SK-N-SH treated with all-trans-retinoic acid at 6 μM for 48 hours (cell line): ENCODE results near the gene SOHLH1.

Experiments
- ARNTL ChIP-seq: fragments of 450-650 bp; formaldehyde crosslinking; IDR thresholded peaks from 2 replicates; pipeline ENCODE4 v1.5.0; 2020; ENCODE audit warnings: low read depth, mild to moderate bottlenecking, moderate library complexity, borderline replicate concordance
- BACH2 ChIP-seq: fragments of 250-450 bp; sonication (Bioruptor Pico); IDR thresholded peaks from 2 replicates; pipeline ENCODE4 v1.9.0; 2021; ENCODE audit warnings: mild to moderate bottlenecking, borderline replicate concordance
- CSDC2 ChIP-seq: fragments of 250-450 bp; sonication (Bioruptor Pico); IDR thresholded peaks from 2 replicates; pipeline ENCODE4 v1.5.0; 2020; ENCODE audit warnings: mild to moderate bottlenecking, moderate library complexity
- GLIS3 ChIP-seq: fragments of 250-450 bp; sonication (Bioruptor Pico); IDR thresholded peaks from 2 replicates; pipeline ENCODE4 v1.5.0; 2020; ENCODE audit warnings: mild to moderate bottlenecking, moderate library complexity
- OSR1 ChIP-seq: fragments of 250-450 bp; sonication (Bioruptor Pico); IDR thresholded peaks from 2 replicates; pipeline ENCODE4 v1.8.0; 2022; ENCODE audit warnings: moderate library complexity, mild to moderate bottlenecking, inconsistent platforms
- RARB ChIP-seq: fragments of 250-450 bp; sonication (Bioruptor Pico); IDR thresholded peaks from 2 replicates; pipeline ENCODE4 v1.8.0; 2021; ENCODE audit warnings: mild to moderate bottlenecking, moderate library complexity
- TOX ChIP-seq: fragments of 250-450 bp; sonication (Bioruptor Pico); IDR thresholded peaks from 2 replicates; pipeline ENCODE4 v1.8.0; 2021; ENCODE audit warnings: mild to moderate bottlenecking, moderate library complexity, borderline replicate concordance
- ZFP3 ChIP-seq: fragments of 250-450 bp; sonication (Bioruptor Pico); IDR thresholded peaks from 2 replicates; pipeline ENCODE4 v1.5.0; 2020; ENCODE audit warnings: mild to moderate bottlenecking, moderate library complexity
- ZFP30 ChIP-seq: fragments of 450-650 bp; formaldehyde crosslinking; IDR thresholded peaks from 2 replicates; pipeline ENCODE4 v1.5.0; 2022; ENCODE audit warnings: mild to moderate bottlenecking, moderate library complexity
- ZNF565 ChIP-seq: fragments of 450-650 bp; formaldehyde crosslinking; conservative IDR thresholded peaks from 2 replicates; pipeline ENCODE4 v1.5.0; 2020; ENCODE audit warnings: low read depth, mild to moderate bottlenecking, moderate library complexity
- TF ChIP-seq, protein P1 (sequence below): fragments of 250-450 bp; sonication (Bioruptor Pico); IDR thresholded peaks from 2 replicates; pipeline ENCODE4 v1.8.0; 2020; ENCODE audit warnings: mild to moderate bottlenecking, moderate library complexity, borderline replicate concordance
- TF ChIP-seq, protein P2 (sequence below): fragments of 250-450 bp; sonication (Bioruptor Pico); IDR thresholded peaks from 2 replicates; pipeline ENCODE4 v1.5.1; 2021; ENCODE audit warnings: mild to moderate bottlenecking, moderate library complexity
- TF ChIP-seq, protein P3 (sequence below): fragments of 250-450 bp; sonication (Bioruptor Pico); IDR thresholded peaks from 2 replicates; pipeline ENCODE4 v1.8.0; 2021; ENCODE audit warnings: low read depth, mild to moderate bottlenecking, moderate library complexity, borderline replicate concordance

DNA sequence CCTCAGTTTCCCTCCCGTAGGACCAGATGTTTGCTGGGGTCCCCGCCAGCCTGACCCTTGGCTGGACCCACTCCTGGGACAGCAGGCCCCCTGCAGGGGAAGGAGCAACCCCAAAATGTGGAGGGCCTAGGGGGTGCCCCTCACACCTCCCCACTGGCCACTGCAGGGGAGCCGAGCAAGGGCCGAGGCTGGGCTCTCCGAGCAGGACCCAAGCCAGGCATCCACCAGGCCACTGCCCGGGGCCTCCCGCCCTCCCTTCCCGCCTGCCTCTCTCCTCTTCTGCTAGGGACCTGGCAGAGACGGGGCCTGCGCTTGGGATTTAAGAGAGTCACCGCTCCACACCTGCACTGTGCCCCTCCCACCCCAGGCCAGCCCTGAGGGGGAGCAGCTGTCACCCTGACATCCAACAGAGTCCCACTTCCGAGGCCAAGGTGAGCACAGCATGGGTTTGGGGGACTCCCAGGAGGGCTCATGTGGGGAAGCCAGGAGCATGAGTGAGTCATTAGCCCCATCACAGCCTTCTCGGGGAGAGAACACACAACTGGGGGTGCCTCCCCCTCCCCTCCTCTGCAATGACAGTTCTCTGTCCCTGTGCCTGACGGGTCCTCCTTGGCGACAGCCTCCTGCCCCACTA, 15.8 kb downstream of the SOHLH1 start:
- TF ChIP-seq OSR1 (CRISPR knock-in tag) (no peak), RARB (CRISPR knock-in tag) (no peak), TOX (CRISPR knock-in tag) (no peak), ZNF565 (CRISPR knock-in tag) (no peak), ZFP3 (no peak), ARNTL (CRISPR knock-in tag) (no peak), ZFP30 (CRISPR knock-in tag) (no peak), BACH2 (CRISPR knock-in tag) (no peak), GLIS3 (CRISPR knock-in tag) (no peak), CSDC2 (no peak)
- TF ChIP-seq, protein P1, sequence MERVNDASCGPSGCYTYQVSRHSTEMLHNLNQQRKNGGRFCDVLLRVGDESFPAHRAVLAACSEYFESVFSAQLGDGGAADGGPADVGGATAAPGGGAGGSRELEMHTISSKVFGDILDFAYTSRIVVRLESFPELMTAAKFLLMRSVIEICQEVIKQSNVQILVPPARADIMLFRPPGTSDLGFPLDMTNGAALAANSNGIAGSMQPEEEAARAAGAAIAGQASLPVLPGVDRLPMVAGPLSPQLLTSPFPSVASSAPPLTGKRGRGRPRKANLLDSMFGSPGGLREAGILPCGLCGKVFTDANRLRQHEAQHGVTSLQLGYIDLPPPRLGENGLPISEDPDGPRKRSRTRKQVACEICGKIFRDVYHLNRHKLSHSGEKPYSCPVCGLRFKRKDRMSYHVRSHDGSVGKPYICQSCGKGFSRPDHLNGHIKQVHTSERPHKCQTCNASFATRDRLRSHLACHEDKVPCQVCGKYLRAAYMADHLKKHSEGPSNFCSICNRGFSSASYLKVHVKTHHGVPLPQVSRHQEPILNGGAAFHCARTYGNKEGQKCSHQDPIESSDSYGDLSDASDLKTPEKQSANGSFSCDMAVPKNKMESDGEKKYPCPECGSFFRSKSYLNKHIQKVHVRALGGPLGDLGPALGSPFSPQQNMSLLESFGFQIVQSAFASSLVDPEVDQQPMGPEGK (CRISPR knock-in tag), result no peak
- TF ChIP-seq, protein P2, sequence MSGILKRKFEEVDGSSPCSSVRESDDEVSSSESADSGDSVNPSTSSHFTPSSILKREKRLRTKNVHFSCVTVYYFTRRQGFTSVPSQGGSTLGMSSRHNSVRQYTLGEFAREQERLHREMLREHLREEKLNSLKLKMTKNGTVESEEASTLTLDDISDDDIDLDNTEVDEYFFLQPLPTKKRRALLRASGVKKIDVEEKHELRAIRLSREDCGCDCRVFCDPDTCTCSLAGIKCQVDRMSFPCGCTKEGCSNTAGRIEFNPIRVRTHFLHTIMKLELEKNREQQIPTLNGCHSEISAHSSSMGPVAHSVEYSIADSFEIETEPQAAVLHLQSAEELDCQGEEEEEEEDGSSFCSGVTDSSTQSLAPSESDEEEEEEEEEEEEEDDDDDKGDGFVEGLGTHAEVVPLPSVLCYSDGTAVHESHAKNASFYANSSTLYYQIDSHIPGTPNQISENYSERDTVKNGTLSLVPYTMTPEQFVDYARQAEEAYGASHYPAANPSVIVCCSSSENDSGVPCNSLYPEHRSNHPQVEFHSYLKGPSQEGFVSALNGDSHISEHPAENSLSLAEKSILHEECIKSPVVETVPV, result no peak
- TF ChIP-seq, protein P3, sequence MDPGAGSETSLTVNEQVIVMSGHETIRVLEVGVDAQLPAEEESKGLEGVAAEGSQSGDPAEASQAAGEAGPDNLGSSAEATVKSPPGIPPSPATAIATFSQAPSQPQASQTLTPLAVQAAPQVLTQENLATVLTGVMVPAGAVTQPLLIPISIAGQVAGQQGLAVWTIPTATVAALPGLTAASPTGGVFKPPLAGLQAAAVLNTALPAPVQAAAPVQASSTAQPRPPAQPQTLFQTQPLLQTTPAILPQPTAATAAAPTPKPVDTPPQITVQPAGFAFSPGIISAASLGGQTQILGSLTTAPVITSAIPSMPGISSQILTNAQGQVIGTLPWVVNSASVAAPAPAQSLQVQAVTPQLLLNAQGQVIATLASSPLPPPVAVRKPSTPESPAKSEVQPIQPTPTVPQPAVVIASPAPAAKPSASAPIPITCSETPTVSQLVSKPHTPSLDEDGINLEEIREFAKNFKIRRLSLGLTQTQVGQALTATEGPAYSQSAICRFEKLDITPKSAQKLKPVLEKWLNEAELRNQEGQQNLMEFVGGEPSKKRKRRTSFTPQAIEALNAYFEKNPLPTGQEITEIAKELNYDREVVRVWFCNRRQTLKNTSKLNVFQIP (CRISPR knock-in tag), result no peak
